GM21528 (cell line): Measurements from ENCODE around the gene SPOCK1.

Experiments used
- ATAC-seq: cut with Tn5 transposase; IDR thresholded peaks from one replicate; pipeline ENCODE4 v1.9.1; 2021; ENCODE audit warnings: mild to moderate bottlenecking, moderate library complexity; ENCODE audit not compliant: unreplicated experiment, low FRiP score

The SPOCK1 gene

GRCh38 chr5:137176609-137177008 lies 322.5 kb downstream of the SPOCK1 start:
- no peak for ATAC-seq

GRCh38 chr5:137176126-137176525 lies 323.0 kb downstream of the SPOCK1 start:
- ATAC-seq: no peak

GRCh38 chr5:137174196-137174595 lies 324.9 kb downstream of the SPOCK1 start:
- no peak for ATAC-seq

GRCh38 chr5:137172258-137172657 lies 326.9 kb downstream of the SPOCK1 start:
- no peak for ATAC-seq

- ATAC-seq: no peak
Observed at GRCh38 chr5:137167187-137167586, 331.9 kb downstream of the SPOCK1 start.

- no peak for ATAC-seq
Observed at GRCh38 chr5:137164961-137165360, 334.2 kb downstream of the SPOCK1 start.

- ATAC-seq: no peak
Observed at GRCh38 chr5:137164536-137164935, 334.6 kb downstream of the SPOCK1 start.

- no peak for ATAC-seq
Observed at GRCh38 chr5:137158691-137159090, 340.4 kb downstream of the SPOCK1 start.

- no peak for ATAC-seq
Observed at GRCh38 chr5:137156180-137156579, 342.9 kb downstream of the SPOCK1 start.

- no peak for ATAC-seq
Observed at GRCh38 chr5:137155261-137156000, 343.7 kb downstream of the SPOCK1 start.

- no peak for ATAC-seq
Observed at GRCh38 chr5:137152616-137153015, 346.5 kb downstream of the SPOCK1 start.

- no peak for ATAC-seq
Observed at GRCh38 chr5:137148655-137149054, 350.5 kb downstream of the SPOCK1 start.

GRCh38 chr5:137148159-137148558 lies 351.0 kb downstream of the SPOCK1 start:
- no peak for ATAC-seq

- no peak for ATAC-seq
Observed at GRCh38 chr5:137147346-137147745, 351.8 kb downstream of the SPOCK1 start.

GRCh38 chr5:137146402-137146890 lies 352.7 kb downstream of the SPOCK1 start:
- no peak for ATAC-seq

GRCh38 chr5:137145721-137146120 lies 353.4 kb downstream of the SPOCK1 start:
- ATAC-seq: no peak

- ATAC-seq: no peak
Observed at GRCh38 chr5:137144656-137145055, 354.5 kb downstream of the SPOCK1 start.

GRCh38 chr5:137142764-137143605 lies 356.1 kb downstream of the SPOCK1 start:
- no peak for ATAC-seq

GRCh38 chr5:137142346-137142745 lies 356.8 kb downstream of the SPOCK1 start:
- no peak for ATAC-seq

- ATAC-seq: no peak
Observed at GRCh38 chr5:137141779-137142178, 357.3 kb downstream of the SPOCK1 start.

GRCh38 chr5:137136991-137137632 lies 362.0 kb downstream of the SPOCK1 start:
- no peak for ATAC-seq
